ACC112 (cell line): ENCODE data around the gene DUSP8.

Experiments
- H2AFZ ChIP-seq: fragments of 200-600 bp; sonication (generic); one replicate; pipeline ENCODE4 v1.6.0; 2017; ENCODE audit warnings: antibody characterized with exemption, low read length; ENCODE audit not compliant: unreplicated experiment
- H3K27ac ChIP-seq: fragments of 200-600 bp; sonication (generic); 2 replicates; pipeline ENCODE4 v1.5.1; 2014; ENCODE audit warnings: low read depth, mild to moderate bottlenecking, antibody characterized with exemption, low read length, moderate library complexity
- H3K27me3 ChIP-seq: fragments of 200-600 bp; sonication (generic); 2 replicates; pipeline ENCODE4 v1.6.1; 2014; ENCODE audit warnings: mild to moderate bottlenecking, antibody characterized with exemption, low read length, moderate library complexity, mixed read lengths; ENCODE audit not compliant: insufficient read depth
- H3K36me3 ChIP-seq: fragments of 200-600 bp; sonication (generic); 2 replicates; pipeline ENCODE4 v1.6.1; 2016; ENCODE audit warnings: mild to moderate bottlenecking, antibody characterized with exemption, low read length, moderate library complexity, mixed read lengths; ENCODE audit not compliant: insufficient read depth
- H3K4me1 ChIP-seq: fragments of 200-600 bp; sonication (generic); one replicate; pipeline ENCODE4 v1.6.1; 2016; ENCODE audit warnings: low read length, mixed read lengths; ENCODE audit not compliant: insufficient read depth, unreplicated experiment, control insufficient read depth
- H3K4me3 ChIP-seq: fragments of 200-600 bp; sonication (generic); 2 replicates; pipeline ENCODE4 v1.5.1; 2014; ENCODE audit warnings: mild to moderate bottlenecking, low read depth, low read length
- H3K79me2 ChIP-seq: fragments of 200-600 bp; sonication (generic); one replicate; pipeline ENCODE4 v1.6.0; 2016; ENCODE audit warnings: low read length; ENCODE audit not compliant: control insufficient read depth, unreplicated experiment, insufficient read depth

Gene DUSP8

GRCh38 chr11:1549338-1550330 is 22.4 kb downstream of the DUSP8 start:
- H3K36me3 ChIP-seq: no peaks in the 10 kb centered on the region
- no peaks in the 10 kb centered on the region for H3K4me1 ChIP-seq
- no peak overlapping the region for H3K4me3 ChIP-seq
- no peak overlapping the region for H2AFZ ChIP-seq
- no peaks in the 10 kb centered on the region for H3K79me2 ChIP-seq
- peaks cover 52% of the 10 kb centered on the region for H3K27me3 ChIP-seq
- no peak overlapping the region for H3K27ac ChIP-seq

GRCh38 chr11:1548221-1549070 is 23.6 kb downstream of the DUSP8 start:
- Histone ChIP-seq H3K27ac (no peak overlapping the region), H2AFZ (no peak overlapping the region), H3K27me3 (peaks cover 52% of the 10 kb centered on the region), H3K4me3 (no peak overlapping the region), H3K36me3 (no peaks in the 10 kb centered on the region), H3K4me1 (no peaks in the 10 kb centered on the region), H3K79me2 (no peaks in the 10 kb centered on the region)

GRCh38 chr11:1547467-1548098 is 24.5 kb downstream of the DUSP8 start:
- H3K4me3 ChIP-seq: no peak overlapping the region
- no peaks in the 10 kb centered on the region for H3K36me3 ChIP-seq
- H3K27me3 ChIP-seq: peaks cover 50% of the 10 kb centered on the region
- no peaks in the 10 kb centered on the region for H3K4me1 ChIP-seq
- no peaks in the 10 kb centered on the region for H3K79me2 ChIP-seq
- H3K27ac ChIP-seq: no peak overlapping the region
- H2AFZ ChIP-seq: no peak overlapping the region

GRCh38 chr11:1546536-1547466 is 25.3 kb downstream of the DUSP8 start:
- no peaks in the 10 kb centered on the region for H3K36me3 ChIP-seq
- H3K79me2 ChIP-seq: no peaks in the 10 kb centered on the region
- H3K4me1 ChIP-seq: no peaks in the 10 kb centered on the region
- H2AFZ ChIP-seq: peak overlapping the region; percentile 14
- peak overlapping the region; percentile 54; the same call in 1 of the 2 replicates for H3K4me3 ChIP-seq
- H3K27ac ChIP-seq: no peak overlapping the region
- H3K27me3 ChIP-seq: peaks cover 45% of the 10 kb centered on the region

GRCh38 chr11:1546077-1546535 is 26.0 kb downstream of the DUSP8 start:
- H3K4me3 ChIP-seq: no peak overlapping the region

GRCh38 chr11:1545432-1545831 is 26.6 kb downstream of the DUSP8 start:
- no peak overlapping the region for H3K4me3 ChIP-seq
- H3K79me2 ChIP-seq: no peaks in the 10 kb centered on the region
- H2AFZ ChIP-seq: no peak overlapping the region
- no peak overlapping the region for H3K27ac ChIP-seq
- peaks cover 45% of the 10 kb centered on the region for H3K27me3 ChIP-seq
- no peaks in the 10 kb centered on the region for H3K4me1 ChIP-seq
- H3K36me3 ChIP-seq: no peaks in the 10 kb centered on the region

More at GRCh38 chr11:1546077-1546535, 26.0 kb downstream of the DUSP8 start:
- H3K4me1 ChIP-seq: no peaks in the 10 kb centered on the region
- H3K36me3 ChIP-seq: no peaks in the 10 kb centered on the region
- no peak overlapping the region for H3K27ac ChIP-seq
- H2AFZ ChIP-seq: no peak overlapping the region
- H3K79me2 ChIP-seq: no peaks in the 10 kb centered on the region
- peaks cover 45% of the 10 kb centered on the region for H3K27me3 ChIP-seq

- Histone ChIP-seq H2AFZ (no peak overlapping the region), H3K27me3 (peaks cover 54% of the 10 kb centered on the region), H3K79me2 (no peaks in the 10 kb centered on the region), H3K36me3 (no peaks in the 10 kb centered on the region), H3K4me1 (no peaks in the 10 kb centered on the region), H3K27ac (no peak overlapping the region), H3K4me3 (no peak overlapping the region)
Observed at GRCh38 chr11:1544536-1544935, 27.5 kb downstream of the DUSP8 start.

GRCh38 chr11:1543606-1544263 is 28.3 kb downstream of the DUSP8 start:
- H3K4me1 ChIP-seq: no peaks in the 10 kb centered on the region
- H2AFZ ChIP-seq: no peak overlapping the region
- no peaks in the 10 kb centered on the region for H3K79me2 ChIP-seq
- H3K36me3 ChIP-seq: no peaks in the 10 kb centered on the region
- H3K27ac ChIP-seq: no peak overlapping the region
- no peak overlapping the region for H3K4me3 ChIP-seq
- H3K27me3 ChIP-seq: peaks cover 52% of the 10 kb centered on the region

- Histone ChIP-seq H3K36me3 (no peaks in the 10 kb centered on the region), H3K4me1 (no peaks in the 10 kb centered on the region), H3K27me3 (peaks cover 45% of the 10 kb centered on the region), H3K4me3 (no peak overlapping the region), H3K27ac (no peak overlapping the region), H3K79me2 (peaks cover 2% of the 10 kb centered on the region), H2AFZ (no peak overlapping the region)
Observed at GRCh38 chr11:1542267-1542666, 29.8 kb downstream of the DUSP8 start.
